ENCODE results near the gene ATCAY. TPM values are rescaled to one million over a fixed set of nuclear protein-coding genes. Genes with fewer than 3 reads are reported as not detected.

The ATCAY gene
- total RNA-seq (2014; rRNA removed) (not detected in 2 replicates), Bru-seq, nascent RNA (not detected), BruChase-seq, experiment 1, labeled RNA remaining after a 6-hour chase (not detected), BruChase-seq, experiment 2, labeled RNA remaining after a 2-hour chase (not detected)
- long read RNA-seq: 0 reads

GRCh38 chr19:3880471-3881271 lies at the start of gene ATCAY:
Gene ATCAY, plus strand, starts transcription at chr19:3880685. Its CDS starts 5,083 bp downstream, at chr19:3885768.
- ChIA-PET POLR2A (ENCODE audit: unreplicated experiment) (interaction anchor here (0.5 kb wide), 1 partner anchor 14 kb away, joined by 6 read pairs; no protein-coding TSS in a partner anchor), CTCF (interaction anchor here (0.6 kb wide), 1 partner anchor 88 kb away, joined by 7 read pairs; no protein-coding TSS in a partner anchor)
- H4K20me1 ChIP-seq (ENCODE audit: low read length): no peaks in the 10 kb centered on the region
- H3K9me3 ChIP-seq (ENCODE audit: low read length): no peaks in the 10 kb centered on the region
- no peaks in the 10 kb centered on the region for H3K79me2 ChIP-seq (ENCODE audit: low read length)
- DNase-seq (no peak), ATAC-seq (no peak)
- no peak within 1 kb of the TSS for H3K9ac ChIP-seq (ENCODE audit: low read length)
- no peaks in the 10 kb centered on the region for H3K9me2 ChIP-seq (replicated peaks; ENCODE audit: low read length)
- intact Hi-C loops (cut with micrococcal nuclease): no loop called here
- H2AFZ ChIP-seq (ENCODE audit: low read length): no peak within 1 kb of the TSS
- H3K27me3 ChIP-seq (ENCODE audit: low read length): peaks cover 13% of the 10 kb centered on the region
- H3K4me1 ChIP-seq (ENCODE audit: insufficient read depth, low read length): no peaks in the 10 kb centered on the region
- H3K4me2 ChIP-seq (ENCODE audit: low read length): no peak within 1 kb of the TSS
- H3K27ac ChIP-seq (ENCODE audit: low read length): no peak within 1 kb of the TSS
- TF ChIP-seq EZH2phosphoT487 (IDR thresholded peaks at IDR 0.05; ENCODE audit: borderline replicate concordance, low read length): no peak
- TF ChIP-seq EZH2 (IDR thresholded peaks at IDR 0.05; ENCODE audit: low read length, unreplicated experiment): no peak
- no peak for TF ChIP-seq CTCF (conservative IDR thresholded peaks at IDR 0.05; ENCODE audit: low read depth, low read length)
- no peaks in the 10 kb centered on the region for H3K36me3 ChIP-seq (ENCODE audit: low read depth, low read length)
- no peaks in the 10 kb centered on the region for H3F3A ChIP-seq (ENCODE audit: low read length, unreplicated experiment)
- BruUV-seq (replicated peaks): no TSS peak
- H3K4me3 ChIP-seq (ENCODE audit: low read length): no peak within 1 kb of the TSS

GRCh38 chr19:3831601-3832000 lies 48.9 kb upstream of the ATCAY start:
- H2AFZ ChIP-seq (ENCODE audit: low read length): no peak overlapping the region

More at GRCh38 chr19:3831601-3832000, 48.9 kb upstream of the ATCAY start:
- H3K4me3 ChIP-seq (ENCODE audit: low read length): no peak overlapping the region
- no peaks in the 10 kb centered on the region for H3K9me3 ChIP-seq (ENCODE audit: low read length)
- no peaks in the 10 kb centered on the region for H3K9me2 ChIP-seq (replicated peaks; ENCODE audit: low read length)
- H3K27me3 ChIP-seq (ENCODE audit: low read length): no peaks in the 10 kb centered on the region
- peaks cover 3% of the 10 kb centered on the region; the same call in 1 of the 2 replicates for H3K4me1 ChIP-seq (ENCODE audit: insufficient read depth, low read length)
- H3K36me3 ChIP-seq (ENCODE audit: low read depth, low read length): no peaks in the 10 kb centered on the region
- no peak for ATAC-seq
- ChIA-PET CTCF (no interaction called here), POLR2A (ENCODE audit: unreplicated experiment) (no interaction called here)
- intact Hi-C loops (cut with micrococcal nuclease): no loop called here
- no peak overlapping the region for H3K9ac ChIP-seq (ENCODE audit: low read length)
- TF ChIP-seq EZH2 (IDR thresholded peaks at IDR 0.05; ENCODE audit: low read length, unreplicated experiment) (no peak), CTCF (conservative IDR thresholded peaks at IDR 0.05; ENCODE audit: low read depth, low read length) (no peak), EZH2phosphoT487 (IDR thresholded peaks at IDR 0.05; ENCODE audit: borderline replicate concordance, low read length) (no peak)
- BruUV-seq (replicated peaks): no TSS peak
- H3F3A ChIP-seq (ENCODE audit: low read length, unreplicated experiment): no peaks in the 10 kb centered on the region
- no peak overlapping the region for H3K4me2 ChIP-seq (ENCODE audit: low read length)
- H3K79me2 ChIP-seq (ENCODE audit: low read length): no peaks in the 10 kb centered on the region
- no peak for DNase-seq
- no peaks in the 10 kb centered on the region for H4K20me1 ChIP-seq (ENCODE audit: low read length)
- no peak overlapping the region for H3K27ac ChIP-seq (ENCODE audit: low read length)
